IPS-18c (cell line): Measurements from ENCODE around the gene ANAPC16.

Experiments
- H3K4me3 ChIP-seq: 2 replicates; pipeline ENCODE4 v1.7.0; 2013; ENCODE audit warnings: low read depth, mild to moderate bottlenecking, low read length, moderate library complexity; ENCODE audit not compliant: insufficient read depth
- H3K9me3 ChIP-seq: one replicate; pipeline ENCODE4 v1.6.1; 2013; ENCODE audit warnings: mild to moderate bottlenecking, low read length, moderate library complexity; ENCODE audit not compliant: control insufficient read depth, insufficient read depth

ANAPC16 gene

GRCh38 chr10:72254813-72255568 is 39.2 kb downstream of the ANAPC16 start:
- H3K9me3 ChIP-seq: no peaks in the 10 kb centered on the region
- H3K4me3 ChIP-seq: no peak overlapping the region

GRCh38 chr10:72255977-72256729 is 40.3 kb downstream of the ANAPC16 start:
- no peak overlapping the region for H3K4me3 ChIP-seq

GRCh38 chr10:72257051-72257892 is 41.5 kb downstream of the ANAPC16 start:
- H3K9me3 ChIP-seq: no peaks in the 10 kb centered on the region
- H3K4me3 ChIP-seq: no peak overlapping the region

More at GRCh38 chr10:72255977-72256729, 40.3 kb downstream of the ANAPC16 start:
- H3K9me3 ChIP-seq: no peaks in the 10 kb centered on the region

DNA sequence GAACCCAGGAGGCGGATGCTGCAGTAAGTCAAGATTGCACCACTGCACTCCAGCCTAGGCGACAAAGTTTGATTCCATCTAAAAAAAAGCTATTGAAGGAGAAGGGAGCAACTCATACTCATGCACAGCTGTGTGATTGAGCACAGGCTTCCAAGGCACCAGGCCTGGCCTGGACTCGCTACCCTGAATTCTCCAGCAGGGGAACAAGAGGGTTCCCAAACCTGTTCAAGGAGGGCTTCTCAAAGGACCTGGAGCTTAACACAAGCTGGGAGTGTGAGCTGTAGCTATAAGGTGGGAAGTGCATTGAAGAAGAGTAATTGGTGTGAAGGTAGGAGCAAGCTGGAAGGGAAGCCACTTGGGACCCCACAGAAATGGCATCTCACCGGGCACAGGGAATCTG is 42.8 kb downstream of the ANAPC16 start:
- no peaks in the 10 kb centered on the region for H3K9me3 ChIP-seq
- no peak overlapping the region for H3K4me3 ChIP-seq

GRCh38 chr10:72259491-72260238 is 43.9 kb downstream of the ANAPC16 start:
- Histone ChIP-seq H3K4me3 (no peak overlapping the region), H3K9me3 (no peaks in the 10 kb centered on the region)

- Histone ChIP-seq H3K4me3 (peak overlapping the region; percentile 16), H3K9me3 (no peaks in the 10 kb centered on the region)
These were observed 44.6 kb downstream of the ANAPC16 start for GRCh38 chr10:72260239-72260975.

- Histone ChIP-seq H3K4me3 (peak overlapping the region; percentile 25), H3K9me3 (no peaks in the 10 kb centered on the region)
These were observed 45.4 kb downstream of the ANAPC16 start for GRCh38 chr10:72260976-72261783.

DNA sequence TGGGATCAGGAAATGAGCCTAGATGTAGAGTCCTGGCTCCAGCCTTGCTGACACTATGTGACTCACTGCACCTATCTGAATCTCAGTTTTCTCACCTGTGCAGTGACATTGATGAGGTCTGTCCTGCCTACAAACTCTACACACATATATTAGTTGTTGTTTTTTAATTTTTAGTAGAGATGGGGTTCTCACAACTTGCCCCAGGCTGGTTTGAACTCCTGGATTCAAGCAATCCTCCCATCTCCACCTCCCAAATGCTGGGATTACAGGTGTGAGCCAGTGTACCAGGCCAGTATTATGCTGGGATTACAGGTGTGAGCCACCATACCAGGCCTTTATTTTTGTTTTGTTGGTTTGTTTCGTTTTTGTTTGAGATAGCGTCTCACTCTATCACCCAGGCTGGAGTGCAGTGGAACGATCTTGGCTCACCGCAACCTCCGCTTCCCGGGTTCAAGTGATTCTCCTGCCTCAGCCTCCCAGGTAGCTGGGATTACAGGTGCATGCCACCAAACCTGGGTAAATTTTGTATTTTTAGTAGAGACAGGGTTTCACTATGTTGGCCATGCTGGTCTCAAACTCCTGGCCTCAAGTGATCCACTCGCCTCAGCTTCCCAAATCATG is 46.1 kb downstream of the ANAPC16 start:
- Histone ChIP-seq H3K4me3 (no peak overlapping the region), H3K9me3 (no peaks in the 10 kb centered on the region)

GRCh38 chr10:72263613-72264241 is 47.9 kb downstream of the ANAPC16 start:
- H3K9me3 ChIP-seq: no peaks in the 10 kb centered on the region

GRCh38 chr10:72264536-72264935 is 48.7 kb downstream of the ANAPC16 start:
- Histone ChIP-seq H3K4me3 (no peak overlapping the region), H3K9me3 (no peaks in the 10 kb centered on the region)

More at GRCh38 chr10:72263613-72264241, 47.9 kb downstream of the ANAPC16 start:
- no peak overlapping the region for H3K4me3 ChIP-seq

DNA sequence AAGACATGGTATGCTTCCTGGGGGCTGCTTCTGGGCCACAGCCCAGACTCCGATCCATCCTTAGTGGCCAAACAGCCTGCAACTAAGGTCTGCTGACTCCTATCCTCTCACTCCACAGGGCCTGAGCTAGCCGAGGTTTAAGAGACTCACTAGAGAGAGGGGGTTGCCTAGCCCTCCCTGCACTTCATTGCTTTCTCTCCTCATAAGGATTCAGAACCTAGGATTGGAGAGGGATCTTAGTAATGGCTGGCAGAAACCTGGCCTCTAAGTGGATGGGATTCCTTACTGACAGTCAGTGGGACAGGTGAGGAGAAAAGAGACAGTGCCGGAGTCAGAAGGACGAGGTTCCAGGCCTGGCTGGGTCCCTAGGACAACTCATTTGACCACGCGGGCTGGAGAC is 49.7 kb downstream of the ANAPC16 start:
- no peak overlapping the region for H3K4me3 ChIP-seq
- no peaks in the 10 kb centered on the region for H3K9me3 ChIP-seq

DNA sequence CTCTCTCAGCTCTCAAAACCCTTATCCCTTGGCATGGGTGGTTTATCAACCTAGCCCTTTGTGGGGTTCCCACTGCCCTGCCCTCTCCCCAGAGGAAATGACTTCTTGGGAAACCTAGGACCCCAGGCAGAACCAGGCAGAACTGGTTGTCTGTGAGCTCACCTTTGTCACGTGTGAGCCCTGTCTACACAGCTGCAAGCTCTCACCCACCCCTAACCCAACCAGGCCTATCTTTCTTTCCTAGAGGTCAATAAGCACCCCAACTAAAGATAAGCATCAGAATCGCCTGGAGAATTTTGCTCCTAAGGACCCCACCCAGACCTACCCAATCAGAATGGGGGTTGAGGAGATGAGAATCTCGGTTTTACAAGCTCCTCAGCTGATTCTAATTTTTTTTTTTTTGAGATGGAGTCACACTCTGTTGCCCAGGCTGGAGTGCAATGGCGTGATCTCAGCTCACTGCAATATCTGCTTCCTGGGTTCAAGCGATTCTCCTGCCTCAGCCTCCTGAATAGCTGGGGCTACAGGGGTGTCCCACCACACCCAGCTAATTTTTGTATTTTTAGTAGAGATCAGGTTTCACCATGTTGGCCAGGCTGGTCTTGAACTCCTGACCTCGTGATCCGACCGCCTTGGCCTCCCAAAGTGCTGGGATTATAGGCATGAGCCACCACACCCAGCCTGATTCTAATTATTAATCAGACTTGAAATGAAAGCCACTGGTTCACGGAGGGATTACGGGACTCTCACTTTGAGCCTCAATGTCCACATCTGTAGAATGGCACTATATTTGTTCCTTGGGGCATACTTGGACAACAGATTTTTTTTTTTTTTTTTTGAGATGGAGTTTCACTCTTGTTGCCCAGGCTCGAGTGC is 50.4 kb downstream of the ANAPC16 start:
- no peak overlapping the region for H3K4me3 ChIP-seq

DNA sequence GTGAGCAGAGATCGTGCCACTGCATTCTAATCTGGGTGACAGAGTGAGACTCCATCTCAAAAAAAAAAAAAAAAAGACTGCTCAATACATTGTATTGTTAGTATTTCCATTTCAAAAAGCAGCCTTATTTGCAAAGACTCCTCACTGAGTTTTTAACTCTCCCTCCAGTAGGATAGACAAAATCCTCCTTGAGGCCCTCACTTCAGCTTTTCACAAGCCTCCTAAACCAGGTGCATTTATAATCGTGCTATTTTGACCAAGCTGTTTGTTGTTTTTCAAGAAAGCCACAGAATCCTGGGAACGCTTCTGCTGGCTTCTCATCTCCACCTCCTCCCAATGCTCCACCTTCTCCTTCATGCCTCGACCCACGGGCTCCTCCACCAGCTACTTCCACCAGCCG is 51.6 kb downstream of the ANAPC16 start:
- Histone ChIP-seq H3K4me3 (no peak overlapping the region), H3K9me3 (no peaks in the 10 kb centered on the region)

More for the DNA sequence above, 50.4 kb downstream of the ANAPC16 start:
- H3K9me3 ChIP-seq: no peaks in the 10 kb centered on the region

DNA sequence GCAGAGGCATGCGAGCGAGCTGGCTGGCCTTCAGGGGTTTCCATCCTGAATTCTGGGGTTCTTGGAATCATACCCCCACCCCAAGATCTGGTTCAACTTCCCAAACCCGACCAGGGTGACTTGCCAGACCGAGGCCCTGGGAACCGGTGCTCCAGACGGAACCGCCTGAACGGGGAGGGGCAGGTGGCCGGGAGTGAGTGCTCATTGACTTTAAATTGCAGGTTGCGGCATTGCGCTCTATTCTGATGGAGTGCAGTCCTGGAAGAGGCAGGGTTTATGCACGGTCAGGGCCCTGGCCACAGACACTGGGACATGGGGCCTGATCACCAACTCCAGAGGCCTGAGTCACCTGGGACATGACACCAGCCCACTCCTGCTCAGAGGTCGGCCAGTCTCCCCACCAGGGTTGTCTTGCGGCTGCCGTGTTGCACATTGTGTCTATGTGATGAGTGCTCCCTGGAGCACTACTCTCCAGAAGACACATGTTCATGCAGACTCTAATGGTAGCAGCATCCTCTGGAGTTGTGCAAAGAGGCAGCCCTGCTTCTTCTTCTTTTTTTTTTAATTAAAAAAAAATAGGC is 52.1 kb downstream of the ANAPC16 start:
- Histone ChIP-seq H3K9me3 (no peaks in the 10 kb centered on the region), H3K4me3 (no peak overlapping the region)
